Measurements from ENCODE around the gene CGB7.

CGB7 gene

GRCh38 chr19:49017041-49017665, 40.4 kb downstream of the CGB7 start, which contains the start of gene LHB:
LHB (minus strand) TSS chr19:49017091; CDS start chr19:49017081, 10 bp downstream.
- H3K4me1 ChIP-seq (ENCODE audit: control extremely low read depth in 1 of 4, control insufficient read depth in 4 of 4, insufficient read depth in 4 of 4, low read length in 3 of 4), result peaks cover 0 to 24% (median 22%) of the 10 kb centered on the region in 4 experiments
- CTCF ChIA-PET, result interaction anchor here (1.0 to 3.5 kb wide), 6 partner anchors 8 to 43 kb away, joined by 3 to 10 read pairs (median 3); no protein-coding TSS in a partner anchor
- H3K27me3 ChIP-seq (replicated peaks in 2 of 5; ENCODE audit: control insufficient read depth in 4 of 5, insufficient read depth in 5 of 5, low read length in 4 of 5), result peaks cover 0 to 43% (median 9%) of the 10 kb centered on the region in 5 experiments
- H3K27ac ChIP-seq (ENCODE audit: insufficient read depth in 1 of 2, low read depth in 1 of 2, low read length in 2 of 2, poor library complexity in 1 of 2, severe bottlenecking in 2 of 2), result no peak within 1 kb of the TSS
- H3K9me3 ChIP-seq (ENCODE audit: control extremely low read depth in 1 of 5, control insufficient read depth in 4 of 5, insufficient read depth in 2 of 5, low read depth in 1 of 5, low read length in 4 of 5), result no peaks in the 10 kb centered on the region
- POLR2A ChIA-PET, result no interaction called here
- peak within 1 kb of the TSS; percentile 4 to 73 (median 56) for H3K4me3 ChIP-seq (ENCODE audit: control insufficient read depth in 1 of 7, extremely low read depth in 1 of 7, insufficient read depth in 4 of 7, low read depth in 2 of 7, low read length in 6 of 7)
- WGBS (ENCODE audit: insufficient coverage), result 71% methylated on average over 10 of the region's 17 CpGs
- H3K36me3 ChIP-seq (ENCODE audit: control insufficient read depth in 4 of 4, insufficient read depth in 4 of 4, low read length in 3 of 4), result peaks cover 4 to 38% (median 27%) of the 10 kb centered on the region in 4 experiments
- DNase-seq, result no peak

GRCh38 chr19:49016067-49016839, 41.3 kb downstream of the CGB7 start:
- CTCF ChIA-PET, result no interaction called here
- Histone ChIP-seq H3K27ac (ENCODE audit: insufficient read depth in 1 of 2, low read depth in 1 of 2, low read length in 2 of 2, poor library complexity in 1 of 2, severe bottlenecking in 2 of 2) (no peak overlapping the region), H3K4me3 (ENCODE audit: control insufficient read depth in 1 of 7, extremely low read depth in 1 of 7, insufficient read depth in 4 of 7, low read depth in 2 of 7, low read length in 6 of 7) (no peak overlapping the region), H3K36me3 (ENCODE audit: control insufficient read depth in 4 of 4, insufficient read depth in 4 of 4, low read length in 3 of 4) (peaks cover 4 to 47% (median 36%) of the 10 kb centered on the region in 4 experiments), H3K4me1 (ENCODE audit: control extremely low read depth in 1 of 4, control insufficient read depth in 4 of 4, insufficient read depth in 4 of 4, low read length in 3 of 4) (peaks cover 0 to 24% (median 22%) of the 10 kb centered on the region in 4 experiments), H3K27me3 (replicated peaks in 2 of 5; ENCODE audit: control insufficient read depth in 4 of 5, insufficient read depth in 5 of 5, low read length in 4 of 5) (peaks cover 0 to 35% (median 7%) of the 10 kb centered on the region in 5 experiments), H3K9me3 (ENCODE audit: control extremely low read depth in 1 of 5, control insufficient read depth in 4 of 5, insufficient read depth in 2 of 5, low read depth in 1 of 5, low read length in 4 of 5) (no peaks in the 10 kb centered on the region)
- DNase-seq, result no peak
- POLR2A ChIA-PET, result no interaction called here
- WGBS (ENCODE audit: insufficient coverage), result 99% methylated on average over 18 of the region's 29 CpGs

- WGBS (ENCODE audit: insufficient coverage), result 96% methylated on average over 18 of the region's 18 CpGs
- ChIA-PET POLR2A (no interaction called here), CTCF (interaction anchor here (1.8 kb wide), 1 partner anchor 15 kb away, joined by 7 read pairs; no protein-coding TSS in a partner anchor)
- no peaks in the 10 kb centered on the region for H3K9me3 ChIP-seq (ENCODE audit: control extremely low read depth in 1 of 5, control insufficient read depth in 4 of 5, insufficient read depth in 2 of 5, low read depth in 1 of 5, low read length in 4 of 5)
- peaks cover 0 to 21% (median 4%) of the 10 kb centered on the region in 5 experiments for H3K27me3 ChIP-seq (replicated peaks in 2 of 5; ENCODE audit: control insufficient read depth in 4 of 5, insufficient read depth in 5 of 5, low read length in 4 of 5)
- H3K4me3 ChIP-seq (ENCODE audit: control insufficient read depth in 1 of 7, extremely low read depth in 1 of 7, insufficient read depth in 4 of 7, low read depth in 2 of 7, low read length in 6 of 7), result no peak overlapping the region
- DNase-seq, result no peak
- H3K27ac ChIP-seq (ENCODE audit: insufficient read depth in 1 of 2, low read depth in 1 of 2, low read length in 2 of 2, poor library complexity in 1 of 2, severe bottlenecking in 2 of 2), result no peak overlapping the region
- H3K4me1 ChIP-seq (ENCODE audit: control extremely low read depth in 1 of 4, control insufficient read depth in 4 of 4, insufficient read depth in 4 of 4, low read length in 3 of 4), result peaks cover 0 to 24% (median 22%) of the 10 kb centered on the region in 4 experiments
- peaks cover 4 to 61% (median 47%) of the 10 kb centered on the region in 4 experiments for H3K36me3 ChIP-seq (ENCODE audit: control insufficient read depth in 4 of 4, insufficient read depth in 4 of 4, low read length in 3 of 4)
Observed at GRCh38 chr19:49014870-49015255, 42.7 kb downstream of the CGB7 start.

GRCh38 chr19:49014123-49014869, 43.3 kb downstream of the CGB7 start:
- H3K27ac ChIP-seq (ENCODE audit: insufficient read depth in 1 of 2, low read depth in 1 of 2, low read length in 2 of 2, poor library complexity in 1 of 2, severe bottlenecking in 2 of 2), result no peak overlapping the region
- DNase-seq, result no peak
- H3K4me1 ChIP-seq (ENCODE audit: control extremely low read depth in 1 of 4, control insufficient read depth in 4 of 4, insufficient read depth in 4 of 4, low read length in 3 of 4), result peaks cover 0 to 20% (median 19%) of the 10 kb centered on the region in 4 experiments
- H3K27me3 ChIP-seq (replicated peaks in 2 of 5; ENCODE audit: control insufficient read depth in 4 of 5, insufficient read depth in 5 of 5, low read length in 4 of 5), result peaks cover 0 to 15% (median 4%) of the 10 kb centered on the region in 5 experiments
- ChIA-PET POLR2A (no interaction called here), CTCF (interaction anchor here (1.0 to 2.3 kb wide), 3 partner anchors 9 to 16 kb away, joined by 3 to 7 read pairs (median 6); no protein-coding TSS in a partner anchor)
- H3K9me3 ChIP-seq (ENCODE audit: control extremely low read depth in 1 of 5, control insufficient read depth in 4 of 5, insufficient read depth in 2 of 5, low read depth in 1 of 5, low read length in 4 of 5), result no peaks in the 10 kb centered on the region
- peaks cover 7 to 67% (median 53%) of the 10 kb centered on the region in 4 experiments for H3K36me3 ChIP-seq (ENCODE audit: control insufficient read depth in 4 of 4, insufficient read depth in 4 of 4, low read length in 3 of 4)
- WGBS (ENCODE audit: insufficient coverage), result 97% methylated on average over 28 of the region's 32 CpGs
- no peak overlapping the region for H3K4me3 ChIP-seq (ENCODE audit: control insufficient read depth in 1 of 7, extremely low read depth in 1 of 7, insufficient read depth in 4 of 7, low read depth in 2 of 7, low read length in 6 of 7)

- no peaks in the 10 kb centered on the region for H3K27me3 ChIP-seq (replicated peaks in 2 of 5; ENCODE audit: control insufficient read depth in 4 of 5, insufficient read depth in 5 of 5, low read length in 4 of 5)
- H3K9me3 ChIP-seq (ENCODE audit: control extremely low read depth in 1 of 5, control insufficient read depth in 4 of 5, insufficient read depth in 2 of 5, low read depth in 1 of 5, low read length in 4 of 5), result no peaks in the 10 kb centered on the region
- no peak overlapping the region for H3K27ac ChIP-seq (ENCODE audit: insufficient read depth in 1 of 2, low read depth in 1 of 2, low read length in 2 of 2, poor library complexity in 1 of 2, severe bottlenecking in 2 of 2)
- ChIA-PET POLR2A (no interaction called here), CTCF (interaction anchor here (4.3 kb wide), 1 partner anchor 11 kb away, joined by 15 read pairs; no protein-coding TSS in a partner anchor)
- peaks cover 12 to 79% (median 60%) of the 10 kb centered on the region in 4 experiments for H3K36me3 ChIP-seq (ENCODE audit: control insufficient read depth in 4 of 4, insufficient read depth in 4 of 4, low read length in 3 of 4)
- DNase-seq, result no peak
- 92% methylated on average over 13 of the region's 17 CpGs for WGBS (ENCODE audit: insufficient coverage)
- H3K4me3 ChIP-seq (ENCODE audit: control insufficient read depth in 1 of 7, extremely low read depth in 1 of 7, insufficient read depth in 4 of 7, low read depth in 2 of 7, low read length in 6 of 7), result no peak overlapping the region
- no peaks in the 10 kb centered on the region for H3K4me1 ChIP-seq (ENCODE audit: control extremely low read depth in 1 of 4, control insufficient read depth in 4 of 4, insufficient read depth in 4 of 4, low read length in 3 of 4)
Observed at GRCh38 chr19:49011194-49011593, 46.4 kb downstream of the CGB7 start.

- no peak for DNase-seq
Observed at GRCh38 chr19:49010453-49010852, 47.1 kb downstream of the CGB7 start.

More at GRCh38 chr19:49010453-49010852, 47.1 kb downstream of the CGB7 start:
- 96% methylated on average over 17 of the region's 18 CpGs for WGBS (ENCODE audit: insufficient coverage)
- Histone ChIP-seq H3K36me3 (ENCODE audit: control insufficient read depth in 4 of 4, insufficient read depth in 4 of 4, low read length in 3 of 4) (peaks cover 13 to 78% (median 58%) of the 10 kb centered on the region in 4 experiments), H3K27me3 (replicated peaks in 2 of 5; ENCODE audit: control insufficient read depth in 4 of 5, insufficient read depth in 5 of 5, low read length in 4 of 5) (no peaks in the 10 kb centered on the region), H3K27ac (ENCODE audit: insufficient read depth in 1 of 2, low read depth in 1 of 2, low read length in 2 of 2, poor library complexity in 1 of 2, severe bottlenecking in 2 of 2) (no peak overlapping the region), H3K4me3 (ENCODE audit: control insufficient read depth in 1 of 7, extremely low read depth in 1 of 7, insufficient read depth in 4 of 7, low read depth in 2 of 7, low read length in 6 of 7) (no peak overlapping the region), H3K9me3 (ENCODE audit: control extremely low read depth in 1 of 5, control insufficient read depth in 4 of 5, insufficient read depth in 2 of 5, low read depth in 1 of 5, low read length in 4 of 5) (no peaks in the 10 kb centered on the region), H3K4me1 (ENCODE audit: control extremely low read depth in 1 of 4, control insufficient read depth in 4 of 4, insufficient read depth in 4 of 4, low read length in 3 of 4) (no peaks in the 10 kb centered on the region)
- POLR2A ChIA-PET, result interaction anchor here (0.6 kb wide), 1 partner anchor 47 kb away, joined by 6 read pairs; the partner anchor contains the start of gene CGB7
- CTCF ChIA-PET, result interaction anchor here (1.6 to 4.3 kb wide), 2 partner anchors 7 to 10 kb away, joined by 3 to 15 read pairs; no protein-coding TSS in a partner anchor
